WTC11 (cell line): Measurements from ENCODE around the gene MMS19.

Experiments
- ESRRA ChIP-seq: sonication (generic); formaldehyde crosslinking; IDR thresholded peaks from 2 replicates; pipeline ENCODE4 v1.8.1; 2022; ENCODE audit warnings: mild to moderate bottlenecking, missing genetic modification reagents, borderline replicate concordance
- NFYB ChIP-seq: sonication (generic); formaldehyde crosslinking; conservative IDR thresholded peaks from 2 replicates; pipeline ENCODE4 v1.8.0; 2022; ENCODE audit warnings: low read depth, missing genetic modification reagents
- SMAD3 ChIP-seq: sonication (generic); formaldehyde crosslinking; IDR thresholded peaks from 2 replicates; pipeline ENCODE4 v1.8.0; 2022; ENCODE audit warnings: missing genetic modification reagents, mild to moderate bottlenecking, borderline replicate concordance
- SP1 ChIP-seq: sonication (generic); formaldehyde crosslinking; conservative IDR thresholded peaks from 2 replicates; pipeline ENCODE4 v1.8.1; 2022; ENCODE audit warnings: missing genetic modification reagents
- TF ChIP-seq, protein P1 (sequence below): sonication (generic); formaldehyde crosslinking; IDR thresholded peaks from 2 replicates; pipeline ENCODE4 v1.8.0; 2022; ENCODE audit warnings: missing genetic modification reagents
- TF ChIP-seq, protein P2 (sequence below): sonication (generic); formaldehyde crosslinking; IDR thresholded peaks from 2 replicates; pipeline ENCODE4 v1.8.0; 2022; ENCODE audit warnings: mild to moderate bottlenecking, missing genetic modification reagents
- TF ChIP-seq, protein P3 (sequence below): fragments of 200-600 bp; IDR thresholded peaks from 2 replicates; pipeline ENCODE4 v1.8.0; 2022; ENCODE audit warnings: antibody characterized with exemption
- TF ChIP-seq, protein P4 (sequence below): sonication (generic); formaldehyde crosslinking; IDR thresholded peaks from 2 replicates; pipeline ENCODE4 v1.8.1; 2023; ENCODE audit warnings: mild to moderate bottlenecking, moderate library complexity, missing genetic modification reagents
- TF ChIP-seq, protein P5 (sequence below): sonication (generic); formaldehyde crosslinking; IDR thresholded peaks from 2 replicates; pipeline ENCODE4 v1.8.0; 2023; ENCODE audit warnings: missing genetic modification reagents, mild to moderate bottlenecking, borderline replicate concordance
- TF ChIP-seq, protein P6 (sequence below): sonication (generic); formaldehyde crosslinking; IDR thresholded peaks from 2 replicates; pipeline ENCODE4 v1.8.1; 2023; ENCODE audit warnings: mild to moderate bottlenecking, missing genetic modification reagents, moderate library complexity
- TF ChIP-seq, protein P7 (sequence below): fragments of 250-450 bp; sonication (Bioruptor Pico); IDR thresholded peaks from 2 replicates; pipeline ENCODE4 v1.8.0; 2021; ENCODE audit warnings: mild to moderate bottlenecking
- TF ChIP-seq, protein P8 (sequence below): sonication (generic); formaldehyde crosslinking; conservative IDR thresholded peaks from 2 replicates; pipeline ENCODE4 v1.8.1; 2023; ENCODE audit warnings: mild to moderate bottlenecking, low read depth, missing genetic modification reagents, moderate library complexity

DNA sequence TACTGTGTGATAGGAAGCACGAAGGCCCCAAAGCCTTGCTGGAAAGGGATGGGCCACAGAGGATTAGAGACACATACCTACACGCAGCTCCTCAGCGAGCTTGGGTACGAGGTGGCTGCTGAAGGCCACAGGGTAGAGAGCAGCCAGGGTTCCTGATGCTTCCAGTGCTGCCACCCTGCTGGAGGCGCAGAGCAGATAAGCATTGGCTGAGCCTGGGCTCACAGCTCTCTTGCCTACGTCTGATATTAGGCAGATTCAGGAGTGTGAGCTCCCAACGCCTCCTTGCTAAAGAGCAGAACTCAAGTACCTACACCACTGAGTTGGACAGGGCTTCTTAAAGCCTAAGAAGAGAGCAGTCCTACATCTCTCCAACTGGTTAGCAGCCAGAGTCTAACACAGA is 32.2 kb downstream of the MMS19 start:
- TF ChIP-seq, protein P1, sequence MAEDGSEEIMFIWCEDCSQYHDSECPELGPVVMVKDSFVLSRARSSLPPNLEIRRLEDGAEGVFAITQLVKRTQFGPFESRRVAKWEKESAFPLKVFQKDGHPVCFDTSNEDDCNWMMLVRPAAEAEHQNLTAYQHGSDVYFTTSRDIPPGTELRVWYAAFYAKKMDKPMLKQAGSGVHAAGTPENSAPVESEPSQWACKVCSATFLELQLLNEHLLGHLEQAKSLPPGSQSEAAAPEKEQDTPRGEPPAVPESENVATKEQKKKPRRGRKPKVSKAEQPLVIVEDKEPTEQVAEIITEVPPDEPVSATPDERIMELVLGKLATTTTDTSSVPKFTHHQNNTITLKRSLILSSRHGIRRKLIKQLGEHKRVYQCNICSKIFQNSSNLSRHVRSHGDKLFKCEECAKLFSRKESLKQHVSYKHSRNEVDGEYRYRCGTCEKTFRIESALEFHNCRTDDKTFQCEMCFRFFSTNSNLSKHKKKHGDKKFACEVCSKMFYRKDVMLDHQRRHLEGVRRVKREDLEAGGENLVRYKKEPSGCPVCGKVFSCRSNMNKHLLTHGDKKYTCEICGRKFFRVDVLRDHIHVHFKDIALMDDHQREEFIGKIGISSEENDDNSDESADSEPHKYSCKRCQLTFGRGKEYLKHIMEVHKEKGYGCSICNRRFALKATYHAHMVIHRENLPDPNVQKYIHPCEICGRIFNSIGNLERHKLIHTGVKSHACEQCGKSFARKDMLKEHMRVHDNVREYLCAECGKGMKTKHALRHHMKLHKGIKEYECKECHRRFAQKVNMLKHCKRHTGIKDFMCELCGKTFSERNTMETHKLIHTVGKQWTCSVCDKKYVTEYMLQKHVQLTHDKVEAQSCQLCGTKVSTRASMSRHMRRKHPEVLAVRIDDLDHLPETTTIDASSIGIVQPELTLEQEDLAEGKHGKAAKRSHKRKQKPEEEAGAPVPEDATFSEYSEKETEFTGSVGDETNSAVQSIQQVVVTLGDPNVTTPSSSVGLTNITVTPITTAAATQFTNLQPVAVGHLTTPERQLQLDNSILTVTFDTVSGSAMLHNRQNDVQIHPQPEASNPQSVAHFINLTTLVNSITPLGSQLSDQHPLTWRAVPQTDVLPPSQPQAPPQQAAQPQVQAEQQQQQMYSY (CRISPR knock-in tag), result no peak
- TF ChIP-seq NFYB (CRISPR knock-in tag) (no peak), SMAD3 (CRISPR knock-in tag) (no peak), SP1 (CRISPR knock-in tag) (no peak), ESRRA (CRISPR knock-in tag) (no peak)
- TF ChIP-seq, protein P2, sequence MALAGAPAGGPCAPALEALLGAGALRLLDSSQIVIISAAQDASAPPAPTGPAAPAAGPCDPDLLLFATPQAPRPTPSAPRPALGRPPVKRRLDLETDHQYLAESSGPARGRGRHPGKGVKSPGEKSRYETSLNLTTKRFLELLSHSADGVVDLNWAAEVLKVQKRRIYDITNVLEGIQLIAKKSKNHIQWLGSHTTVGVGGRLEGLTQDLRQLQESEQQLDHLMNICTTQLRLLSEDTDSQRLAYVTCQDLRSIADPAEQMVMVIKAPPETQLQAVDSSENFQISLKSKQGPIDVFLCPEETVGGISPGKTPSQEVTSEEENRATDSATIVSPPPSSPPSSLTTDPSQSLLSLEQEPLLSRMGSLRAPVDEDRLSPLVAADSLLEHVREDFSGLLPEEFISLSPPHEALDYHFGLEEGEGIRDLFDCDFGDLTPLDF (CRISPR knock-in tag), result no peak
- TF ChIP-seq, protein P3, sequence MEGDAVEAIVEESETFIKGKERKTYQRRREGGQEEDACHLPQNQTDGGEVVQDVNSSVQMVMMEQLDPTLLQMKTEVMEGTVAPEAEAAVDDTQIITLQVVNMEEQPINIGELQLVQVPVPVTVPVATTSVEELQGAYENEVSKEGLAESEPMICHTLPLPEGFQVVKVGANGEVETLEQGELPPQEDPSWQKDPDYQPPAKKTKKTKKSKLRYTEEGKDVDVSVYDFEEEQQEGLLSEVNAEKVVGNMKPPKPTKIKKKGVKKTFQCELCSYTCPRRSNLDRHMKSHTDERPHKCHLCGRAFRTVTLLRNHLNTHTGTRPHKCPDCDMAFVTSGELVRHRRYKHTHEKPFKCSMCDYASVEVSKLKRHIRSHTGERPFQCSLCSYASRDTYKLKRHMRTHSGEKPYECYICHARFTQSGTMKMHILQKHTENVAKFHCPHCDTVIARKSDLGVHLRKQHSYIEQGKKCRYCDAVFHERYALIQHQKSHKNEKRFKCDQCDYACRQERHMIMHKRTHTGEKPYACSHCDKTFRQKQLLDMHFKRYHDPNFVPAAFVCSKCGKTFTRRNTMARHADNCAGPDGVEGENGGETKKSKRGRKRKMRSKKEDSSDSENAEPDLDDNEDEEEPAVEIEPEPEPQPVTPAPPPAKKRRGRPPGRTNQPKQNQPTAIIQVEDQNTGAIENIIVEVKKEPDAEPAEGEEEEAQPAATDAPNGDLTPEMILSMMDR, result no peak
- TF ChIP-seq, protein P4, sequence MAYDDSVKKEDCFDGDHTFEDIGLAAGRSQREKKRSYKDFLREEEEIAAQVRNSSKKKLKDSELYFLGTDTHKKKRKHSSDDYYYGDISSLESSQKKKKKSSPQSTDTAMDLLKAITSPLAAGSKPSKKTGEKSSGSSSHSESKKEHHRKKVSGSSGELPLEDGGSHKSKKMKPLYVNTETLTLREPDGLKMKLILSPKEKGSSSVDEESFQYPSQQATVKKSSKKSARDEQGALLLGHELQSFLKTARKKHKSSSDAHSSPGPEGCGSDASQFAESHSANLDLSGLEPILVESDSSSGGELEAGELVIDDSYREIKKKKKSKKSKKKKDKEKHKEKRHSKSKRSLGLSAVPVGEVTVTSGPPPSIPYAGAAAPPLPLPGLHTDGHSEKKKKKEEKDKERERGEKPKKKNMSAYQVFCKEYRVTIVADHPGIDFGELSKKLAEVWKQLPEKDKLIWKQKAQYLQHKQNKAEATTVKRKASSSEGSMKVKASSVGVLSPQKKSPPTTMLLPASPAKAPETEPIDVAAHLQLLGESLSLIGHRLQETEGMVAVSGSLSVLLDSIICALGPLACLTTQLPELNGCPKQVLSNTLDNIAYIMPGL (CRISPR knock-in tag), result no peak
- TF ChIP-seq, protein P5, sequence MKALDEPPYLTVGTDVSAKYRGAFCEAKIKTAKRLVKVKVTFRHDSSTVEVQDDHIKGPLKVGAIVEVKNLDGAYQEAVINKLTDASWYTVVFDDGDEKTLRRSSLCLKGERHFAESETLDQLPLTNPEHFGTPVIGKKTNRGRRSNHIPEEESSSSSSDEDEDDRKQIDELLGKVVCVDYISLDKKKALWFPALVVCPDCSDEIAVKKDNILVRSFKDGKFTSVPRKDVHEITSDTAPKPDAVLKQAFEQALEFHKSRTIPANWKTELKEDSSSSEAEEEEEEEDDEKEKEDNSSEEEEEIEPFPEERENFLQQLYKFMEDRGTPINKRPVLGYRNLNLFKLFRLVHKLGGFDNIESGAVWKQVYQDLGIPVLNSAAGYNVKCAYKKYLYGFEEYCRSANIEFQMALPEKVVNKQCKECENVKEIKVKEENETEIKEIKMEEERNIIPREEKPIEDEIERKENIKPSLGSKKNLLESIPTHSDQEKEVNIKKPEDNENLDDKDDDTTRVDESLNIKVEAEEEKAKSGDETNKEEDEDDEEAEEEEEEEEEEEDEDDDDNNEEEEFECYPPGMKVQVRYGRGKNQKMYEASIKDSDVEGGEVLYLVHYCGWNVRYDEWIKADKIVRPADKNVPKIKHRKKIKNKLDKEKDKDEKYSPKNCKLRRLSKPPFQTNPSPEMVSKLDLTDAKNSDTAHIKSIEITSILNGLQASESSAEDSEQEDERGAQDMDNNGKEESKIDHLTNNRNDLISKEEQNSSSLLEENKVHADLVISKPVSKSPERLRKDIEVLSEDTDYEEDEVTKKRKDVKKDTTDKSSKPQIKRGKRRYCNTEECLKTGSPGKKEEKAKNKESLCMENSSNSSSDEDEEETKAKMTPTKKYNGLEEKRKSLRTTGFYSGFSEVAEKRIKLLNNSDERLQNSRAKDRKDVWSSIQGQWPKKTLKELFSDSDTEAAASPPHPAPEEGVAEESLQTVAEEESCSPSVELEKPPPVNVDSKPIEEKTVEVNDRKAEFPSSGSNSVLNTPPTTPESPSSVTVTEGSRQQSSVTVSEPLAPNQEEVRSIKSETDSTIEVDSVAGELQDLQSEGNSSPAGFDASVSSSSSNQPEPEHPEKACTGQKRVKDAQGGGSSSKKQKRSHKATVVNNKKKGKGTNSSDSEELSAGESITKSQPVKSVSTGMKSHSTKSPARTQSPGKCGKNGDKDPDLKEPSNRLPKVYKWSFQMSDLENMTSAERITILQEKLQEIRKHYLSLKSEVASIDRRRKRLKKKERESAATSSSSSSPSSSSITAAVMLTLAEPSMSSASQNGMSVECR (CRISPR knock-in tag), result no peak
- TF ChIP-seq, protein P6, sequence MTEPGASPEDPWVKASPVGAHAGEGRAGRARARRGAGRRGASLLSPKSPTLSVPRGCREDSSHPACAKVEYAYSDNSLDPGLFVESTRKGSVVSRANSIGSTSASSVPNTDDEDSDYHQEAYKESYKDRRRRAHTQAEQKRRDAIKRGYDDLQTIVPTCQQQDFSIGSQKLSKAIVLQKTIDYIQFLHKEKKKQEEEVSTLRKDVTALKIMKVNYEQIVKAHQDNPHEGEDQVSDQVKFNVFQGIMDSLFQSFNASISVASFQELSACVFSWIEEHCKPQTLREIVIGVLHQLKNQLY, result no peak
- TF ChIP-seq, protein P7, sequence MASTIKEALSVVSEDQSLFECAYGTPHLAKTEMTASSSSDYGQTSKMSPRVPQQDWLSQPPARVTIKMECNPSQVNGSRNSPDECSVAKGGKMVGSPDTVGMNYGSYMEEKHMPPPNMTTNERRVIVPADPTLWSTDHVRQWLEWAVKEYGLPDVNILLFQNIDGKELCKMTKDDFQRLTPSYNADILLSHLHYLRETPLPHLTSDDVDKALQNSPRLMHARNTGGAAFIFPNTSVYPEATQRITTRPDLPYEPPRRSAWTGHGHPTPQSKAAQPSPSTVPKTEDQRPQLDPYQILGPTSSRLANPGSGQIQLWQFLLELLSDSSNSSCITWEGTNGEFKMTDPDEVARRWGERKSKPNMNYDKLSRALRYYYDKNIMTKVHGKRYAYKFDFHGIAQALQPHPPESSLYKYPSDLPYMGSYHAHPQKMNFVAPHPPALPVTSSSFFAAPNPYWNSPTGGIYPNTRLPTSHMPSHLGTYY, result no peak
- TF ChIP-seq, protein P8, sequence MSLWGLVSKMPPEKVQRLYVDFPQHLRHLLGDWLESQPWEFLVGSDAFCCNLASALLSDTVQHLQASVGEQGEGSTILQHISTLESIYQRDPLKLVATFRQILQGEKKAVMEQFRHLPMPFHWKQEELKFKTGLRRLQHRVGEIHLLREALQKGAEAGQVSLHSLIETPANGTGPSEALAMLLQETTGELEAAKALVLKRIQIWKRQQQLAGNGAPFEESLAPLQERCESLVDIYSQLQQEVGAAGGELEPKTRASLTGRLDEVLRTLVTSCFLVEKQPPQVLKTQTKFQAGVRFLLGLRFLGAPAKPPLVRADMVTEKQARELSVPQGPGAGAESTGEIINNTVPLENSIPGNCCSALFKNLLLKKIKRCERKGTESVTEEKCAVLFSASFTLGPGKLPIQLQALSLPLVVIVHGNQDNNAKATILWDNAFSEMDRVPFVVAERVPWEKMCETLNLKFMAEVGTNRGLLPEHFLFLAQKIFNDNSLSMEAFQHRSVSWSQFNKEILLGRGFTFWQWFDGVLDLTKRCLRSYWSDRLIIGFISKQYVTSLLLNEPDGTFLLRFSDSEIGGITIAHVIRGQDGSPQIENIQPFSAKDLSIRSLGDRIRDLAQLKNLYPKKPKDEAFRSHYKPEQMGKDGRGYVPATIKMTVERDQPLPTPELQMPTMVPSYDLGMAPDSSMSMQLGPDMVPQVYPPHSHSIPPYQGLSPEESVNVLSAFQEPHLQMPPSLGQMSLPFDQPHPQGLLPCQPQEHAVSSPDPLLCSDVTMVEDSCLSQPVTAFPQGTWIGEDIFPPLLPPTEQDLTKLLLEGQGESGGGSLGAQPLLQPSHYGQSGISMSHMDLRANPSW (CRISPR knock-in tag), result no peak
